Measurements from ENCODE around the gene GALNT2.

GALNT2 gene

GRCh38 chr1:230082211-230082610, 15.2 kb downstream of the GALNT2 start:
- no peak for TF ChIP-seq POLR2A (IDR thresholded peaks at IDR 0.05; ENCODE audit: low read depth, low read length)
- no peak for DNase-seq (ENCODE audit: insufficient read length, low spot score)
- no peak for FAIRE-seq

- FAIRE-seq (no peak), DNase-seq (ENCODE audit: insufficient read length, low spot score) (no peak)
- TF ChIP-seq POLR2A (IDR thresholded peaks at IDR 0.05; ENCODE audit: low read depth, low read length) = no peak
These were observed 16.0 kb downstream of the GALNT2 start for GRCh38 chr1:230083053-230083452.

DNA sequence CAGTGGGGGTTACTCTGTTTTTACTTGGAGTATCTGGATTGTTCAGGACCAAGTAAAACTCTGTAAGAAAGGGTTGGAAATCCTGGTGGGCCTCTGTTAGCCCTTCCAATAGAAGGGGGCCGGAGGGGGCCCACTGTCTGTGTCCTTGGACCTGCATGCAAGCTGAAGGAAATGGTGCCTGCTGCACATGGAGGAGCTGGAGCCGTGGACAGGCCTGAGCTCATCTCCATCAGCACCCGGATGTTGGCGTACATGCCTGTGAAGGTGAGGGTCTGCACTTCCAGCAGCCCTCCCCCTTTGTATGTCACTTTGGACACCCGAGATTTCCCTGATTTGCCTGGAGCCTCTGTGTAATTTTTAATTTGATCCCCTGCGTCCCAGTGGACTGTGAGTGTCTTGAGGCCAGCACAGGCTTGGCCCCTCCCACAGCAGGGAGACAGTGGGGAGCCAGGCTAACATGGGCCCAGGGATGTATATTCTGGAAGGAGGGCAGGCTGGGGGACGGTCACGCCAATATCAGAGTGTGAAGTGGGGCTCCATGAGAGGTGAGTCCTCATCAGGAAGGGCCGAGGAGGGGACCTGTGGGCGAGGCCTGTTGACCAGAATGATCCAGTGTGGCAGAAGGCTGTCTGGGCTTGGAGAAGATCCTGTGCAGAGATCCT, 16.8 kb downstream of the GALNT2 start:
- no peak for FAIRE-seq
- TF ChIP-seq POLR2A (IDR thresholded peaks at IDR 0.05; ENCODE audit: low read depth, low read length) = no peak
- no peak for DNase-seq (ENCODE audit: insufficient read length, low spot score)

DNA sequence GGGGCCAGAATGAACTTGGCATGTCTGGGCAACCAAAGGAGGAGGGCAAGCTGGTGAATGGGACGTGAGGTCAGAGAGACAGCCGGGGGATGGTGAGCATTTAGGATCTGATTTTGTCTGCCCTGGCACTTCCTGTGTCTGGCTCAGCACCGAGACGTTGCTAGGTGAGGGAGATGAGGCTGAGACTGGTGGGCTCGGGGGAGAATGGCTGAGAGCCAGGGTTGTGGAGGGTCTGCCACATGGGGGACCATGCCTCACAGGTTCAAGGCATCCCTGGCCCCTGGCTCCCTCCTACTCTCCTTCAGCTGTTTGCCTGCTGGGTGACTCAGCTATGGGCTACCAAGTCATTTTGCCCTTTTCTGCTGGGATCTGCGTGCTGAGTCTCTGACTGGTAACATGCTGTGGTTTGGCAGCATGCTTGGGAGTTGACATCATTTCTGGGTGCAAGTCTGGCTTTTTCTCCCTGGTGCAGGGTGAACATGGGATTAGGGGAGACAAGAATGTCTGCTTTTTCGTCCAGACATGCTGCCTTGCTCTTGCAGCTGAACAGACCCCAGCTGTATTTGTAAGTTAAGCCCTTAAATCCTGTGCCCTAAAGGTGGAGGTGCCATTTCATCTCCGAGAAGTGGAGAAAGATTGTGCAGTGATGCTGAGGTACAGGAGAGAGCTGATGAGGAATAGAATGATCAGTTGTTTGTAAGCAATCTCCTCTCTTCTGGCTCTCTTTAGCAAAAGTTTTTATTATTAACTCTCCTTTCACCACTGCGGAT, 17.6 kb downstream of the GALNT2 start:
- no peak for TF ChIP-seq POLR2A (IDR thresholded peaks at IDR 0.05; ENCODE audit: low read depth, low read length)
- peak; percentile 84 for DNase-seq (ENCODE audit: insufficient read length, low spot score)
- peak; percentile 68 for FAIRE-seq

GRCh38 chr1:230085178-230085515, 18.1 kb downstream of the GALNT2 start:
- no peak for DNase-seq (ENCODE audit: insufficient read length, low spot score)
- no peak for FAIRE-seq

GRCh38 chr1:230086151-230086550, 19.1 kb downstream of the GALNT2 start:
- no peak for DNase-seq (ENCODE audit: insufficient read length, low spot score)
- no peak for FAIRE-seq
- no peak for TF ChIP-seq POLR2A (IDR thresholded peaks at IDR 0.05; ENCODE audit: low read depth, low read length)

More at GRCh38 chr1:230085178-230085515, 18.1 kb downstream of the GALNT2 start:
- no peak for TF ChIP-seq POLR2A (IDR thresholded peaks at IDR 0.05; ENCODE audit: low read depth, low read length)

GRCh38 chr1:230087028-230087716, 20.1 kb downstream of the GALNT2 start:
- DNase-seq (ENCODE audit: insufficient read length, low spot score) = no peak
- FAIRE-seq = no peak
- no peak for TF ChIP-seq POLR2A (IDR thresholded peaks at IDR 0.05; ENCODE audit: low read depth, low read length)

GRCh38 chr1:230087717-230088105, 20.7 kb downstream of the GALNT2 start:
- FAIRE-seq = no peak
- DNase-seq (ENCODE audit: insufficient read length, low spot score) = no peak
- no peak for TF ChIP-seq POLR2A (IDR thresholded peaks at IDR 0.05; ENCODE audit: low read depth, low read length)

- FAIRE-seq = no peak
- TF ChIP-seq POLR2A (IDR thresholded peaks at IDR 0.05; ENCODE audit: low read depth, low read length) = no peak
- DNase-seq (ENCODE audit: insufficient read length, low spot score) = peak; percentile 44
These were observed 23.2 kb downstream of the GALNT2 start for GRCh38 chr1:230090194-230090711.

GRCh38 chr1:230091473-230092231, 24.6 kb downstream of the GALNT2 start:
- DNase-seq (ENCODE audit: insufficient read length, low spot score) (no peak), FAIRE-seq (no peak)
- TF ChIP-seq POLR2A (IDR thresholded peaks at IDR 0.05; ENCODE audit: low read depth, low read length) = no peak

DNA sequence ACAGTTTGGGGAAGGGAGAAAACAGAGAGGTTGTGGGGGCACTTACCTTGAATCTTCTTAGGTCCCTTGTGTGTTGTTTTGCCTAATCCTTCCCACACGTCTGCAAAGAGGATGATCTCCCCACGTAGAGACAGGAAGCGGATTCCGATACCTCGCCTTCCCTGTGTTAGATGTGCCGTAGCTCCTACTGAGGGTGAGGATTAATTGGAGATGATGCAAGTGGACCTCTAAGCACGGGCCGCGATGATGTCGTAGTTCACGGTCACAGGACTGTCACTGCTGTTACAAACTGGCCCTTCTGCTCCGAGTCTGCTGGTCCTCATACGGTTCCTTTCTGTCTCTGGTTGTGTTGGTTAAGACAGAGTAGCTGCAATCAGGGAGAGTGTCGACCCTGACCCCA, 27.7 kb downstream of the GALNT2 start:
- TF ChIP-seq POLR2A (IDR thresholded peaks at IDR 0.05; ENCODE audit: low read depth, low read length) = no peak
- DNase-seq (ENCODE audit: insufficient read length, low spot score) (no peak), FAIRE-seq (no peak)

DNA sequence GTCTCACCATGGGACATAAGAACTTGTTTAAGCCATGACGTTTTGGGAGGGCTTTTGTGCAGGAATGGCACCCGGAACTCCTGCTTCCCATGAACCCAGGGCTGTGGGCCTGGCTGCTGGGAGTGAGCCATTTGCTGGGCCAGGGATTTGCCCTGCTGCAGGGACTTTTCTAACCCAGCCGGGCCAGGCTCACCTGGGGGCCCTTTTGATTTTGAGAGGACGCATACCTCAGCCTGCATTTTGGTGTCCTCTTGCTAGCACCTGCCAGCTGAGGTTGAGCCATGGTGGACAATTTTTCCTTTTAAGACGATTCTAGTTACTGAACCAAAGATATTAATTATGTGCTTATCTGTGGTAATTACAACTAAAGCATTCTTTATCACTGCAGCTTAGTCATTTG, 28.9 kb downstream of the GALNT2 start:
- FAIRE-seq = no peak
- no peak for TF ChIP-seq POLR2A (IDR thresholded peaks at IDR 0.05; ENCODE audit: low read depth, low read length)

DNA sequence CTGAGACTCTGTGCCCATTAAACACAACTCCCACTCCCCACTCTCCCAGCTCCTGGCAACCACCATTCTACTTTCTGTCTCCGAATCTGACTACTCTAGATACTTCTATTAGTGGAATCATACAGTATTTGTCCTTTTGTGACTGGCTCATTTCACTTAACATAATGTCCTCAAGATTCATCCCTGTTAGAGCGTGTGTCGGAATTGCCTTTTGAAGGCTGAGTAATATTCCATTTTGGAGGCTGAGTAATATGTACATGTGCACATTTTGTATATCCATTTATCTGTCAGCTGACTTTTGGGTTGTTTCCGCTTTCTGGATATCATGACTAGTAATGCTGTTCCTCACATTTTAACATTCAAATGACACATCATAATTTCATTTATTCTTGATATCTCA, 30.3 kb downstream of the GALNT2 start:
- TF ChIP-seq POLR2A (IDR thresholded peaks at IDR 0.05; ENCODE audit: low read depth, low read length) = no peak
- FAIRE-seq (no peak), DNase-seq (ENCODE audit: insufficient read length, low spot score) (no peak)

More for the DNA sequence above, 28.9 kb downstream of the GALNT2 start:
- no peak for DNase-seq (ENCODE audit: insufficient read length, low spot score)

DNA sequence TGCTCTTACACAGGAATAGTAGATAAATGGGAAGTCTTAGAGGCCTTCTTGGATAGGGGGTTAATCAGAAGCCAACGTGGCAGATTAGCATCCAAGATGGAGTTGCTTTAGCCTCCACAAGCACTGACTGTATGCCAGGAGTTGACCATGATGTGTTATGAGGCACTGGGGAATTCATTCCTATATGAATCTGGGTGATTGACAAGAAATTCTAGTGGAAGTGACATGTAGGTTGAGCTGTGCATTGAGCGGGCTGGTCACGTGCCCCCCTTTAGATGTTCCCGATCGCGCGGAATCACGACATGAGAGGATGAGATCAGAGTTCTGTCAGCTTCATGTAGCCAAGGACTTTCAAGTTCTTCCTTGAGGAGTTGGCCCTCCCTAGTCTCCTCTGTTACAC, 31.7 kb downstream of the GALNT2 start:
- FAIRE-seq (no peak), DNase-seq (ENCODE audit: insufficient read length, low spot score) (no peak)
- TF ChIP-seq POLR2A (IDR thresholded peaks at IDR 0.05; ENCODE audit: low read depth, low read length) = no peak
